Suppressor macrophage treated with lipopolysaccharide for 1 hour (primary cell): Measurements from ENCODE around the gene HS1BP3.

Experiments
- DNase-seq, 3 donors: peaks; one replicate each; pipeline ENCODE4 v3.0.0-alpha.2; 2020 to 2022

HS1BP3 gene

GRCh38 chr2:20674309-20674965 is 23.5 kb upstream of the HS1BP3 start:
- no peak for DNase-seq

- DNase-seq: no peak
These were observed 22.9 kb upstream of the HS1BP3 start for GRCh38 chr2:20673686-20674308.

GRCh38 chr2:20672201-20672951 is 21.5 kb upstream of the HS1BP3 start:
- DNase-seq: no peak

GRCh38 chr2:20671736-20672080 is 20.8 kb upstream of the HS1BP3 start:
- no peak for DNase-seq

GRCh38 chr2:20671036-20671735 is 20.3 kb upstream of the HS1BP3 start:
- no peak for DNase-seq

GRCh38 chr2:20670315-20671035 is 19.6 kb upstream of the HS1BP3 start:
- peak in 2 of 3 donors; percentile 18 to 25 for DNase-seq

- DNase-seq: no peak
These were observed 18.8 kb upstream of the HS1BP3 start for GRCh38 chr2:20669562-20670314.

GRCh38 chr2:20668871-20669475 is 18.1 kb upstream of the HS1BP3 start:
- no peak for DNase-seq

GRCh38 chr2:20668451-20668850 is 17.6 kb upstream of the HS1BP3 start:
- no peak for DNase-seq

- no peak for DNase-seq
These were observed 16.9 kb upstream of the HS1BP3 start for GRCh38 chr2:20667531-20668401.

GRCh38 chr2:20667151-20667530 is 16.2 kb upstream of the HS1BP3 start:
- peak; percentile 40 to 68 (median 54) for DNase-seq

GRCh38 chr2:20666304-20667150 is 15.6 kb upstream of the HS1BP3 start, which contains the start of gene GDF7:
Gene GDF7 (plus strand): TSS chr2:20667144. CDS start chr2:20667240, 96 bp downstream.
- DNase-seq: peak; percentile 22 to 56 (median 28)

GRCh38 chr2:20666005-20666303 is 15.1 kb upstream of the HS1BP3 start:
- no peak for DNase-seq

- no peak for DNase-seq
These were observed 14.5 kb upstream of the HS1BP3 start for GRCh38 chr2:20665243-20666004.

- no peak for DNase-seq
These were observed 13.7 kb upstream of the HS1BP3 start for GRCh38 chr2:20664431-20665242.

- no peak for DNase-seq
These were observed 13.1 kb upstream of the HS1BP3 start for GRCh38 chr2:20664071-20664390.

GRCh38 chr2:20663196-20664070 is 12.5 kb upstream of the HS1BP3 start:
- DNase-seq: no peak
